ENCODE measurements around the gene OR5AC2.

DNA sequence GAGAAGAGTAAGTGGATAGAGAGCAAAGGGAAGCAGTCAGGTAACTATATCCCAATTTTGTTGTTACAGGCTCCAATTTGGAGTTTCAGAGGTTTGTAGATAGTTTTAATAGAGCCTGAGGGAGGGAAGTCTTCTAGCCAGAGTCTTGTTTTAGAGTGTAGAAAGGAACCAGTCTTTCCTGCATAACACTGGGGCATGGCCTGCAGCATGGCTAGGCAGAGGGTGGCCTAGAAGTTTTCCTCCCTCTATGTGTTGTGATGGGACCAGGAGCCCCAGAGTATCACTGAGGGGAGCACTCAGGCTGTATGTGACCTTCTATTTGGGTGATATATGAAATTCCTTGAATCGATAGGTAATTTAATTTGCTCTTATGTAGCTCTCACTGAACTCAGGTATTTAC is 29.3 kb upstream of the OR5AC2 start:
- TF ChIP-seq, protein P1, sequence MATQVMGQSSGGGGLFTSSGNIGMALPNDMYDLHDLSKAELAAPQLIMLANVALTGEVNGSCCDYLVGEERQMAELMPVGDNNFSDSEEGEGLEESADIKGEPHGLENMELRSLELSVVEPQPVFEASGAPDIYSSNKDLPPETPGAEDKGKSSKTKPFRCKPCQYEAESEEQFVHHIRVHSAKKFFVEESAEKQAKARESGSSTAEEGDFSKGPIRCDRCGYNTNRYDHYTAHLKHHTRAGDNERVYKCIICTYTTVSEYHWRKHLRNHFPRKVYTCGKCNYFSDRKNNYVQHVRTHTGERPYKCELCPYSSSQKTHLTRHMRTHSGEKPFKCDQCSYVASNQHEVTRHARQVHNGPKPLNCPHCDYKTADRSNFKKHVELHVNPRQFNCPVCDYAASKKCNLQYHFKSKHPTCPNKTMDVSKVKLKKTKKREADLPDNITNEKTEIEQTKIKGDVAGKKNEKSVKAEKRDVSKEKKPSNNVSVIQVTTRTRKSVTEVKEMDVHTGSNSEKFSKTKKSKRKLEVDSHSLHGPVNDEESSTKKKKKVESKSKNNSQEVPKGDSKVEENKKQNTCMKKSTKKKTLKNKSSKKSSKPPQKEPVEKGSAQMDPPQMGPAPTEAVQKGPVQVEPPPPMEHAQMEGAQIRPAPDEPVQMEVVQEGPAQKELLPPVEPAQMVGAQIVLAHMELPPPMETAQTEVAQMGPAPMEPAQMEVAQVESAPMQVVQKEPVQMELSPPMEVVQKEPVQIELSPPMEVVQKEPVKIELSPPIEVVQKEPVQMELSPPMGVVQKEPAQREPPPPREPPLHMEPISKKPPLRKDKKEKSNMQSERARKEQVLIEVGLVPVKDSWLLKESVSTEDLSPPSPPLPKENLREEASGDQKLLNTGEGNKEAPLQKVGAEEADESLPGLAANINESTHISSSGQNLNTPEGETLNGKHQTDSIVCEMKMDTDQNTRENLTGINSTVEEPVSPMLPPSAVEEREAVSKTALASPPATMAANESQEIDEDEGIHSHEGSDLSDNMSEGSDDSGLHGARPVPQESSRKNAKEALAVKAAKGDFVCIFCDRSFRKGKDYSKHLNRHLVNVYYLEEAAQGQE (IDR thresholded peaks at IDR 0.05; ENCODE audit: insufficient read depth in 1 of 2, low read depth in 2 of 2, low read length in 2 of 2) = no peak
- TF ChIP-seq POLR2AphosphoS5 (IDR thresholded peaks at IDR 0.05; ENCODE audit: low read depth, low read length) (no peak), TAF1 (IDR thresholded peaks at IDR 0.05; ENCODE audit: borderline replicate concordance, insufficient read depth, low read length) (no peak)

Data from PFSK-1 (cell line).